Duodenal mucosa (tissue), 2 donors: ENCODE measurements around the gene COL13A1.

Experiments used
- H3K27ac ChIP-seq: one replicate; pipeline ENCODE4 v1.7.0; 2013; ENCODE audit warnings: low read depth, low read length
- H3K27me3 ChIP-seq, 2 donors: one replicate each; pipeline ENCODE4 v1.7.0; 2013; ENCODE audit warnings: low read length in 2 of 2, control low read depth in 1 of 2; ENCODE audit not compliant: insufficient read depth in 2 of 2, control insufficient read depth in 1 of 2
- H3K36me3 ChIP-seq, 2 donors: one replicate each; pipeline ENCODE4 v1.7.0; 2013; ENCODE audit warnings: low read length in 2 of 2, control low read depth in 1 of 2; ENCODE audit not compliant: insufficient read depth in 2 of 2, control insufficient read depth in 1 of 2
- H3K4me1 ChIP-seq, 2 donors: one replicate each; pipeline ENCODE4 v1.7.0; 2013; ENCODE audit warnings: low read length in 2 of 2, control low read depth in 1 of 2; ENCODE audit not compliant: insufficient read depth in 2 of 2, control insufficient read depth in 1 of 2
- H3K4me3 ChIP-seq, 2 donors: one replicate each; pipeline ENCODE4 v1.7.0; 2013; ENCODE audit warnings: low read length in 2 of 2, low read depth in 1 of 2
- H3K9ac ChIP-seq, 2 donors: one replicate each; pipeline ENCODE4 v1.7.0; 2013; ENCODE audit warnings: low read length in 2 of 2, low read depth in 1 of 2
- H3K9me3 ChIP-seq, 2 donors: one replicate each; pipeline ENCODE4 v1.7.0; 2013; ENCODE audit warnings: low read length in 2 of 2, control low read depth in 1 of 2; ENCODE audit not compliant: control insufficient read depth in 1 of 2

COL13A1 gene

GRCh38 chr10:69957241-69957885, 155.7 kb downstream of the COL13A1 start:
- H3K27ac ChIP-seq, result no peak overlapping the region
- H3K9ac ChIP-seq, result no peak overlapping the region
- peaks cover 0 to 3% of the 10 kb centered on the region in 2 donors for H3K4me1 ChIP-seq
- no peak overlapping the region for H3K4me3 ChIP-seq
- peaks cover 0 to 3% of the 10 kb centered on the region in 2 donors for H3K27me3 ChIP-seq
- H3K9me3 ChIP-seq, result no peaks in the 10 kb centered on the region
- no peaks in the 10 kb centered on the region for H3K36me3 ChIP-seq

GRCh38 chr10:69957886-69958555, 156.3 kb downstream of the COL13A1 start:
- Histone ChIP-seq H3K27me3 (peaks cover 0 to 3% of the 10 kb centered on the region in 2 donors), H3K4me1 (peaks cover 0 to 3% of the 10 kb centered on the region in 2 donors), H3K27ac (no peak overlapping the region), H3K9me3 (no peaks in the 10 kb centered on the region), H3K4me3 (no peak overlapping the region), H3K9ac (no peak overlapping the region), H3K36me3 (no peaks in the 10 kb centered on the region)

GRCh38 chr10:69958556-69958902, 156.8 kb downstream of the COL13A1 start:
- H3K9me3 ChIP-seq, result no peaks in the 10 kb centered on the region
- H3K27me3 ChIP-seq, result peaks cover 0 to 3% of the 10 kb centered on the region in 2 donors
- H3K4me1 ChIP-seq, result peaks cover 0 to 3% of the 10 kb centered on the region in 2 donors
- no peak overlapping the region for H3K9ac ChIP-seq
- no peak overlapping the region for H3K4me3 ChIP-seq
- no peaks in the 10 kb centered on the region for H3K36me3 ChIP-seq
- H3K27ac ChIP-seq, result no peak overlapping the region

- Histone ChIP-seq H3K27ac (no peak overlapping the region), H3K4me1 (peaks cover 0 to 3% of the 10 kb centered on the region in 2 donors), H3K27me3 (no peaks in the 10 kb centered on the region), H3K9me3 (no peaks in the 10 kb centered on the region), H3K36me3 (no peaks in the 10 kb centered on the region), H3K4me3 (no peak overlapping the region), H3K9ac (no peak overlapping the region)
These were observed 158.2 kb downstream of the COL13A1 start for GRCh38 chr10:69959911-69960310.

- no peak overlapping the region for H3K27ac ChIP-seq
- no peaks in the 10 kb centered on the region for H3K27me3 ChIP-seq
- no peaks in the 10 kb centered on the region for H3K9me3 ChIP-seq
- H3K4me1 ChIP-seq, result peaks cover 0 to 3% of the 10 kb centered on the region in 2 donors
- H3K9ac ChIP-seq, result no peak overlapping the region
- no peaks in the 10 kb centered on the region for H3K36me3 ChIP-seq
- H3K4me3 ChIP-seq, result no peak overlapping the region
These were observed 158.9 kb downstream of the COL13A1 start for GRCh38 chr10:69960606-69960987.

- Histone ChIP-seq H3K9ac (no peak overlapping the region), H3K4me1 (peaks cover 0 to 3% of the 10 kb centered on the region in 2 donors), H3K4me3 (no peak overlapping the region), H3K9me3 (no peaks in the 10 kb centered on the region), H3K27ac (no peak overlapping the region), H3K36me3 (no peaks in the 10 kb centered on the region), H3K27me3 (no peaks in the 10 kb centered on the region)
These were observed 159.5 kb downstream of the COL13A1 start for GRCh38 chr10:69960988-69961880.

GRCh38 chr10:69961881-69962745, 160.4 kb downstream of the COL13A1 start:
- H3K9ac ChIP-seq, result no peak overlapping the region
- no peaks in the 10 kb centered on the region for H3K9me3 ChIP-seq
- H3K27ac ChIP-seq, result no peak overlapping the region
- H3K4me3 ChIP-seq, result no peak overlapping the region
- H3K4me1 ChIP-seq, result peaks cover 0 to 3% of the 10 kb centered on the region in 2 donors
- H3K27me3 ChIP-seq, result no peaks in the 10 kb centered on the region
- H3K36me3 ChIP-seq, result no peaks in the 10 kb centered on the region

GRCh38 chr10:69962746-69963135, 161.0 kb downstream of the COL13A1 start:
- Histone ChIP-seq H3K27ac (no peak overlapping the region), H3K36me3 (no peaks in the 10 kb centered on the region), H3K4me1 (peaks cover 0 to 3% of the 10 kb centered on the region in 2 donors), H3K27me3 (no peaks in the 10 kb centered on the region), H3K4me3 (no peak overlapping the region), H3K9ac (no peak overlapping the region), H3K9me3 (no peaks in the 10 kb centered on the region)

GRCh38 chr10:69963178-69963834, 161.6 kb downstream of the COL13A1 start:
- no peak overlapping the region for H3K9ac ChIP-seq
- no peaks in the 10 kb centered on the region for H3K9me3 ChIP-seq
- H3K27ac ChIP-seq, result no peak overlapping the region
- no peak overlapping the region for H3K4me3 ChIP-seq
- H3K27me3 ChIP-seq, result no peaks in the 10 kb centered on the region
- H3K36me3 ChIP-seq, result no peaks in the 10 kb centered on the region
- peaks cover 0 to 3% of the 10 kb centered on the region in 2 donors for H3K4me1 ChIP-seq
